ENCODE results near the gene EFCAB14. TPM values are rescaled to one million over a fixed set of nuclear protein-coding genes. Genes with fewer than 3 reads are reported as not detected.

Gene EFCAB14
- total and polyA plus RNA-seq, 10 of the 15 experiments (the other 5 are each of a cell fraction or from before 2014, with no cell fraction given) = 7.8 to 66.0 (median 41.6) TPM

DNA sequence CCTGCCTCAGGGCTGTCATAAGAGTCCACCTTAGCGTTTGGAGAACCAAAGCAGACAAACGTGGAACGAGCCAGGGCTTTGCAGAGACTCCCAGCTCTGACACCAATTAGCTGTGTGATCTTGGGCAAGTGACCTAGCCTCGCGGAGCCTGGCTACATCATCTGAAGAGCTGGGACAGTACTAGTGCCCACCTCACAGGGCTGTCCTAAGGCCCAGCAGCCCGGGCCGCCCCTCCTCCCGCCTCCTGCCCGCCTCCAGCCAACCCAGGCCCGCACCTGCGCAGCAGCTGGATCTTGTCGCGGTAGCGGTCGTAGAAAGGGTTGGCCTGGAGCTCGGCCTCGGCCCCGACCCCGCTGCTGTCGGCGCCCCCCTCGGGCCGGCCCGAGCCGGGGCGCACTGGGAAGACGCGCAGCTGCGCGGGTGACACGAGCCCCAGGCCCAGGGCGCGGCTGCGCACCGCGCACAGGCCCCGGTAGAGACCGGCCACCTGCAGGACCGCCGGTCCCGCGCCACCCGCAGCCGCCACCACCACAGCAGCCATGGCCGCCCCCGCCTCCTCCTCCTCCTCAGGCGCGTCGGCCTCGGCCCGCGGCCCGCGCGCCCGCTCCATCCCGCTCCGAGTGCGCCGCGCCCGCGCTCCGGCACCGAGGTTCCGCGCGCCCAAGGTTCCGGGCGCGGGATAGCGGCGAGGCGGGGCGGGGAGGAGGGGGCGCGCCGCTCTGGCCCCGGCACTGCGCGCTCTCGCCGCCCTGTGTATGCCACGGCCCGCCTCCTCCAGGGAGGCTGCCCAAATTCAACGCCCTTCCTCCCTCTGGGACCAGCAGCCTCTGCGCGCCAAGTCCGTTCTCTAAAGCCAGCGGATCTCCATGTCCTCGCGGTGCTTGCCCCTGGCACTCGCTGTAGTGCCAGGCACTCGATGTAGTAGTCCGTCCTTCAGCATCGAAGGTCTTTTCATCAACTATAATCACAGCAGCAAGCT, 50.8 kb downstream of the EFCAB14 start, which contains the start of gene ATPAF1 (continued):
- TF ChIP-seq, protein P1, sequence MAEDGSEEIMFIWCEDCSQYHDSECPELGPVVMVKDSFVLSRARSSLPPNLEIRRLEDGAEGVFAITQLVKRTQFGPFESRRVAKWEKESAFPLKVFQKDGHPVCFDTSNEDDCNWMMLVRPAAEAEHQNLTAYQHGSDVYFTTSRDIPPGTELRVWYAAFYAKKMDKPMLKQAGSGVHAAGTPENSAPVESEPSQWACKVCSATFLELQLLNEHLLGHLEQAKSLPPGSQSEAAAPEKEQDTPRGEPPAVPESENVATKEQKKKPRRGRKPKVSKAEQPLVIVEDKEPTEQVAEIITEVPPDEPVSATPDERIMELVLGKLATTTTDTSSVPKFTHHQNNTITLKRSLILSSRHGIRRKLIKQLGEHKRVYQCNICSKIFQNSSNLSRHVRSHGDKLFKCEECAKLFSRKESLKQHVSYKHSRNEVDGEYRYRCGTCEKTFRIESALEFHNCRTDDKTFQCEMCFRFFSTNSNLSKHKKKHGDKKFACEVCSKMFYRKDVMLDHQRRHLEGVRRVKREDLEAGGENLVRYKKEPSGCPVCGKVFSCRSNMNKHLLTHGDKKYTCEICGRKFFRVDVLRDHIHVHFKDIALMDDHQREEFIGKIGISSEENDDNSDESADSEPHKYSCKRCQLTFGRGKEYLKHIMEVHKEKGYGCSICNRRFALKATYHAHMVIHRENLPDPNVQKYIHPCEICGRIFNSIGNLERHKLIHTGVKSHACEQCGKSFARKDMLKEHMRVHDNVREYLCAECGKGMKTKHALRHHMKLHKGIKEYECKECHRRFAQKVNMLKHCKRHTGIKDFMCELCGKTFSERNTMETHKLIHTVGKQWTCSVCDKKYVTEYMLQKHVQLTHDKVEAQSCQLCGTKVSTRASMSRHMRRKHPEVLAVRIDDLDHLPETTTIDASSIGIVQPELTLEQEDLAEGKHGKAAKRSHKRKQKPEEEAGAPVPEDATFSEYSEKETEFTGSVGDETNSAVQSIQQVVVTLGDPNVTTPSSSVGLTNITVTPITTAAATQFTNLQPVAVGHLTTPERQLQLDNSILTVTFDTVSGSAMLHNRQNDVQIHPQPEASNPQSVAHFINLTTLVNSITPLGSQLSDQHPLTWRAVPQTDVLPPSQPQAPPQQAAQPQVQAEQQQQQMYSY (CRISPR knock-in tag; IDR thresholded peaks at IDR 0.05) = no peak
- TF ChIP-seq POLR2AphosphoS5 (IDR thresholded peaks at IDR 0.05; ENCODE audit: low read length) (peak; percentile 53; the same call in 1 of the 2 replicates), HDAC2 (IDR thresholded peaks at IDR 0.05) (no peak), RUNX3 (IDR thresholded peaks at IDR 0.05; ENCODE audit: low read length) (peak; percentile 26; the same call in 1 of the 2 replicates), IKZF1 (conservative IDR thresholded peaks at IDR 0.05) (peak; percentile 93), RELA (IDR thresholded peaks at IDR 0.05; ENCODE audit: borderline replicate concordance, partially characterized antibody) (peak; percentile 14), KLF5 (IDR thresholded peaks at IDR 0.05; ENCODE audit: partially characterized antibody) (peak; percentile 75), ESRRA (IDR thresholded peaks at IDR 0.05; ENCODE audit: low read length) (no peak), EED (IDR thresholded peaks at IDR 0.05; ENCODE audit: low read depth) (no peak), ZSCAN29 (IDR thresholded peaks at IDR 0.05) (peak; percentile 71), ZNF217 (IDR thresholded peaks at IDR 0.05) (peak; percentile 77; the same call in 1 of the 2 replicates)
- TF ChIP-seq, protein P2, sequence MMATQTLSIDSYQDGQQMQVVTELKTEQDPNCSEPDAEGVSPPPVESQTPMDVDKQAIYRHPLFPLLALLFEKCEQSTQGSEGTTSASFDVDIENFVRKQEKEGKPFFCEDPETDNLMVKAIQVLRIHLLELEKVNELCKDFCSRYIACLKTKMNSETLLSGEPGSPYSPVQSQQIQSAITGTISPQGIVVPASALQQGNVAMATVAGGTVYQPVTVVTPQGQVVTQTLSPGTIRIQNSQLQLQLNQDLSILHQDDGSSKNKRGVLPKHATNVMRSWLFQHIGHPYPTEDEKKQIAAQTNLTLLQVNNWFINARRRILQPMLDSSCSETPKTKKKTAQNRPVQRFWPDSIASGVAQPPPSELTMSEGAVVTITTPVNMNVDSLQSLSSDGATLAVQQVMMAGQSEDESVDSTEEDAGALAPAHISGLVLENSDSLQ (IDR thresholded peaks at IDR 0.05) = no peak
- TF ChIP-seq, protein P3, sequence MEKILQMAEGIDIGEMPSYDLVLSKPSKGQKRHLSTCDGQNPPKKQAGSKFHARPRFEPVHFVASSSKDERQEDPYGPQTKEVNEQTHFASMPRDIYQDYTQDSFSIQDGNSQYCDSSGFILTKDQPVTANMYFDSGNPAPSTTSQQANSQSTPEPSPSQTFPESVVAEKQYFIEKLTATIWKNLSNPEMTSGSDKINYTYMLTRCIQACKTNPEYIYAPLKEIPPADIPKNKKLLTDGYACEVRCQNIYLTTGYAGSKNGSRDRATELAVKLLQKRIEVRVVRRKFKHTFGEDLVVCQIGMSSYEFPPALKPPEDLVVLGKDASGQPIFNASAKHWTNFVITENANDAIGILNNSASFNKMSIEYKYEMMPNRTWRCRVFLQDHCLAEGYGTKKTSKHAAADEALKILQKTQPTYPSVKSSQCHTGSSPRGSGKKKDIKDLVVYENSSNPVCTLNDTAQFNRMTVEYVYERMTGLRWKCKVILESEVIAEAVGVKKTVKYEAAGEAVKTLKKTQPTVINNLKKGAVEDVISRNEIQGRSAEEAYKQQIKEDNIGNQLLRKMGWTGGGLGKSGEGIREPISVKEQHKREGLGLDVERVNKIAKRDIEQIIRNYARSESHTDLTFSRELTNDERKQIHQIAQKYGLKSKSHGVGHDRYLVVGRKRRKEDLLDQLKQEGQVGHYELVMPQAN (conservative IDR thresholded peaks at IDR 0.05) = peak; percentile 68
- TF ChIP-seq, protein P4, sequence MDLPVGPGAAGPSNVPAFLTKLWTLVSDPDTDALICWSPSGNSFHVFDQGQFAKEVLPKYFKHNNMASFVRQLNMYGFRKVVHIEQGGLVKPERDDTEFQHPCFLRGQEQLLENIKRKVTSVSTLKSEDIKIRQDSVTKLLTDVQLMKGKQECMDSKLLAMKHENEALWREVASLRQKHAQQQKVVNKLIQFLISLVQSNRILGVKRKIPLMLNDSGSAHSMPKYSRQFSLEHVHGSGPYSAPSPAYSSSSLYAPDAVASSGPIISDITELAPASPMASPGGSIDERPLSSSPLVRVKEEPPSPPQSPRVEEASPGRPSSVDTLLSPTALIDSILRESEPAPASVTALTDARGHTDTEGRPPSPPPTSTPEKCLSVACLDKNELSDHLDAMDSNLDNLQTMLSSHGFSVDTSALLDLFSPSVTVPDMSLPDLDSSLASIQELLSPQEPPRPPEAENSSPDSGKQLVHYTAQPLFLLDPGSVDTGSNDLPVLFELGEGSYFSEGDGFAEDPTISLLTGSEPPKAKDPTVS (IDR thresholded peaks at IDR 0.05; ENCODE audit: low read depth, low read length) = no peak
- TF ChIP-seq, protein P5, sequence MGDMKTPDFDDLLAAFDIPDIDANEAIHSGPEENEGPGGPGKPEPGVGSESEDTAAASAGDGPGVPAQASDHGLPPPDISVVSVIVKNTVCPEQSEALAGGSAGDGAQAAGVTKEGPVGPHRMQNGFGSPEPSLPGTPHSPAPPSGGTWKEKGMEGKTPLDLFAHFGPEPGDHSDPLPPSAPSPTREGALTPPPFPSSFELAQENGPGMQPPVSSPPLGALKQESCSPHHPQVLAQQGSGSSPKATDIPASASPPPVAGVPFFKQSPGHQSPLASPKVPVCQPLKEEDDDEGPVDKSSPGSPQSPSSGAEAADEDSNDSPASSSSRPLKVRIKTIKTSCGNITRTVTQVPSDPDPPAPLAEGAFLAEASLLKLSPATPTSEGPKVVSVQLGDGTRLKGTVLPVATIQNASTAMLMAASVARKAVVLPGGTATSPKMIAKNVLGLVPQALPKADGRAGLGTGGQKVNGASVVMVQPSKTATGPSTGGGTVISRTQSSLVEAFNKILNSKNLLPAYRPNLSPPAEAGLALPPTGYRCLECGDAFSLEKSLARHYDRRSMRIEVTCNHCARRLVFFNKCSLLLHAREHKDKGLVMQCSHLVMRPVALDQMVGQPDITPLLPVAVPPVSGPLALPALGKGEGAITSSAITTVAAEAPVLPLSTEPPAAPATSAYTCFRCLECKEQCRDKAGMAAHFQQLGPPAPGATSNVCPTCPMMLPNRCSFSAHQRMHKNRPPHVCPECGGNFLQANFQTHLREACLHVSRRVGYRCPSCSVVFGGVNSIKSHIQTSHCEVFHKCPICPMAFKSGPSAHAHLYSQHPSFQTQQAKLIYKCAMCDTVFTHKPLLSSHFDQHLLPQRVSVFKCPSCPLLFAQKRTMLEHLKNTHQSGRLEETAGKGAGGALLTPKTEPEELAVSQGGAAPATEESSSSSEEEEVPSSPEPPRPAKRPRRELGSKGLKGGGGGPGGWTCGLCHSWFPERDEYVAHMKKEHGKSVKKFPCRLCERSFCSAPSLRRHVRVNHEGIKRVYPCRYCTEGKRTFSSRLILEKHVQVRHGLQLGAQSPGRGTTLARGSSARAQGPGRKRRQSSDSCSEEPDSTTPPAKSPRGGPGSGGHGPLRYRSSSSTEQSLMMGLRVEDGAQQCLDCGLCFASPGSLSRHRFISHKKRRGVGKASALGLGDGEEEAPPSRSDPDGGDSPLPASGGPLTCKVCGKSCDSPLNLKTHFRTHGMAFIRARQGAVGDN (IDR thresholded peaks at IDR 0.05) = peak; percentile 82
